Measurements from ENCODE around the gene MELK.

DNA sequence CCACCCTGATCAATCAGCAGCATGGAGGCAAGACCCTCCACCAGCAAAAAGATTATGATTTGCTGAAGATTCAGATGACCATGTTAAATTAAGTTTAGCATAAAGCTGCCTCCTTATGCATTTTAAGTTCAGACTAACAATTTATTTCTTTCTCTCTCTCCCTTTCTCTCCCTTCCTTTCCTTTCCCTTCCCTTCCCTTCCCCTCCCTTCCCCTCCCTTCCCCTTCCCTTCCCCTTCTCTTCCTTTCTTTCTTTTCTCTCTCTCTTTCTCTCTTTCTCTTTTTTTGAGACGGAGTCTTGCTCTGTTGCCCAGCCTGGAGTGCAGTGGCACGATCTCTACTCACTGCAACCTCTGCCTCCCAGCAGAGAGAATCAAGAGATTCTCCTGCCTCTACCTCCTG lies 1.4 kb upstream of the MELK start:
- TF ChIP-seq POLR2A (IDR thresholded peaks at IDR 0.05) = no peak
- no peak for TF ChIP-seq CTCF (IDR thresholded peaks at IDR 0.05)
- TF ChIP-seq POLR2AphosphoS5 (IDR thresholded peaks at IDR 0.05) = no peak

Measured in gastroesophageal sphincter (tissue), 3 donors.